Right ventricle myocardium superior (tissue), 1 donor: Measurements from ENCODE around the gene PLEKHH1. TPM values are rescaled to one million over a fixed set of nuclear protein-coding genes. Genes with fewer than 3 reads are reported as not detected.

Experiments used
- ATAC-seq: fragments of 200-7000 bp; cut with Tn5 transposase; one replicate; pipeline ENCODE4 v1.9.1; 2020; ENCODE audit warnings: mild to moderate bottlenecking; ENCODE audit not compliant: poor library complexity
- DNase-seq: peaks from one replicate; pipeline ENCODE4 v3.0.0-alpha.2; 2020
- intact Hi-C: fragments of 100-400 bp; cut with DNase I; formaldehyde crosslinking; loops from one replicate; pipeline ENCODE4 v1.11.2; 2022
- long read RNA-seq: library from polyadenylated mRNA; unstranded; transcript quantifications from one replicate; pipeline ENCODE4 v2.0.0, GENCODE V29; 2021
- total RNA-seq: library from RNA; stranded (reverse); fragmentation: NEBNext Ultra II Directional; extraction: Animal tissue kit (Norgen Biotek cat#: 25700); gene quantifications from one replicate; pipeline ENCODE4 v1.2.1, GENCODE V29; 2021
- donor health status: DM: no; HTN: yes; CAD: no; lungs with severe emphysema.

Gene PLEKHH1
- total RNA-seq, result 4.4 TPM
- long read RNA-seq, result 0 reads

- DNase-seq, result peak; percentile 85
- intact Hi-C loops, result no loop called here
These were observed at the start of gene PLEKHH1 for GRCh38 chr14:67532998-67533753. PLEKHH1 (plus strand) TSS chr14:67533290; CDS start chr14:67541868, 8,578 bp downstream.

GRCh38 chr14:67483579-67484285 is 49.4 kb upstream of the PLEKHH1 start:
- ATAC-seq (peak; percentile 60), DNase-seq (no peak)
- intact Hi-C loops, result no loop called here

More at GRCh38 chr14:67532998-67533753, at the start of gene PLEKHH1:
- ATAC-seq, result peak; percentile 98

- ATAC-seq (no peak), DNase-seq (no peak)
- intact Hi-C loops, result loop anchor here (5.0 kb wide), 1 partner anchor 58 kb away; no protein-coding TSS in a partner anchor
These were observed 47.5 kb upstream of the PLEKHH1 start for GRCh38 chr14:67485501-67486095.

GRCh38 chr14:67486890-67487289 is 46.2 kb upstream of the PLEKHH1 start:
- ATAC-seq, result peak; percentile 91
- intact Hi-C loops, result loop anchor here (5.0 kb wide), 1 partner anchor 60 kb away; no protein-coding TSS in a partner anchor
- peak; percentile 73 for DNase-seq

GRCh38 chr14:67487332-67487731 is 45.8 kb upstream of the PLEKHH1 start:
- peak; percentile 31 for ATAC-seq

GRCh38 chr14:67487937-67488893 is 44.9 kb upstream of the PLEKHH1 start, which contains the start of gene TMEM229B:
TMEM229B (minus strand) TSS chr14:67488721; CDS start chr14:67473923, 14,798 bp downstream.
- intact Hi-C loops, result loop anchor here (5.0 kb wide), 1 partner anchor 61 kb away; no protein-coding TSS in a partner anchor
- no peak for ATAC-seq
- DNase-seq, result peak; percentile 53

More at GRCh38 chr14:67487332-67487731, 45.8 kb upstream of the PLEKHH1 start:
- intact Hi-C loops, result loop anchor here (5.0 kb wide), 1 partner anchor 60 kb away; no protein-coding TSS in a partner anchor
- no peak for DNase-seq

GRCh38 chr14:67490196-67490595 is 42.9 kb upstream of the PLEKHH1 start:
- DNase-seq (no peak), ATAC-seq (no peak)

GRCh38 chr14:67491285-67491684 is 41.8 kb upstream of the PLEKHH1 start:
- ATAC-seq, result no peak
- DNase-seq, result no peak
- intact Hi-C loops, result no loop called here

More at GRCh38 chr14:67490196-67490595, 42.9 kb upstream of the PLEKHH1 start:
- intact Hi-C loops, result no loop called here

- intact Hi-C loops, result no loop called here
- DNase-seq (peak; percentile 64), ATAC-seq (peak; percentile 50)
These were observed 41.2 kb upstream of the PLEKHH1 start for GRCh38 chr14:67491741-67492507.

- DNase-seq (no peak), ATAC-seq (no peak)
- intact Hi-C loops, result no loop called here
These were observed 40.6 kb upstream of the PLEKHH1 start for GRCh38 chr14:67492538-67492937.

GRCh38 chr14:67493092-67493717 is 39.9 kb upstream of the PLEKHH1 start:
- ATAC-seq (no peak), DNase-seq (no peak)
- intact Hi-C loops, result no loop called here

GRCh38 chr14:67495827-67496226 is 37.3 kb upstream of the PLEKHH1 start:
- DNase-seq (no peak), ATAC-seq (no peak)
- intact Hi-C loops, result no loop called here

- ATAC-seq, result no peak
- DNase-seq, result no peak
- intact Hi-C loops, result no loop called here
These were observed 35.9 kb upstream of the PLEKHH1 start for GRCh38 chr14:67497216-67497615.

GRCh38 chr14:67497716-67498115 is 35.4 kb upstream of the PLEKHH1 start:
- intact Hi-C loops, result no loop called here
- ATAC-seq (no peak), DNase-seq (no peak)

- intact Hi-C loops, result no loop called here
- DNase-seq (no peak), ATAC-seq (no peak)
These were observed 32.1 kb upstream of the PLEKHH1 start for GRCh38 chr14:67500981-67501380.

- DNase-seq (no peak), ATAC-seq (no peak)
- intact Hi-C loops, result no loop called here
These were observed 31.4 kb upstream of the PLEKHH1 start for GRCh38 chr14:67501670-67502069.

- intact Hi-C loops, result no loop called here
- ATAC-seq (no peak), DNase-seq (no peak)
These were observed 30.2 kb upstream of the PLEKHH1 start for GRCh38 chr14:67502867-67503266.
